ENCODE results near the gene ESPNL.

Gene ESPNL

DNA sequence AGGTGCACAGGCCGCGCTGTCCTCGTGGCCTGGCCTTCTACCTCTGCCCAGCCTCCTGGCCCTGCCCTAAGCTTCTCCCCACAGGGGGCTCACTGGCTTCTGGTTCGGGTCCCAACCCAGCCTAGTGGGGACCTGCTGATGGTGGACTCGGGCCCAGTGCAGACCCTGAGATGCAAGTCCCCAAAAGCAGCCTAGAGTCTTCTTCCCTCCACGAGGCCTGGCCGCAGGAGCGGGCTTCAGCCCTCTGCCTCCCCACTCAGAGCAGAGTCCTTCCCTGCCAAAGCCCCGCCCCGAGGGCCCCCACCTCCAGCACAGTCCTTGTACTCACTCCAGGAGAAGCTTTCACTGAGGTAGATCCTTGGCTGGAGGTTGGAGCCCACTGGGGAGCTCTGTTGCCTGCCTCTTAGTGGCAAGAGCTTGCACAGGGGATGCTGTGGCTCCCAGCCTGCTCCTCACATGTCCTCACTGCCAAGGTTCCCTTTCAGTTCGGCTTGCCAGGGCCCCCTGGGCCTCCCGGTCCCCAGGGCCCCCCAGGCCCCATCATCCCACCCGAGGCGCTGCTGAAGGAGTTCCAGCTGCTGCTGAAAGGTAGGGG lies 62.2 kb downstream of the ESPNL start:
- H3K9me3 ChIP-seq (ENCODE audit: control insufficient read depth, insufficient read depth, low read length): no peaks in the 10 kb centered on the region
- H3K4me1 ChIP-seq (ENCODE audit: insufficient read depth, low read length): peaks cover 2% of the 10 kb centered on the region; the same call in 1 of the 2 replicates
- H3K36me3 ChIP-seq (ENCODE audit: insufficient read depth, low read length): no peaks in the 10 kb centered on the region
- no peak overlapping the region for H3K9ac ChIP-seq (ENCODE audit: low read depth, low read length)

DNA sequence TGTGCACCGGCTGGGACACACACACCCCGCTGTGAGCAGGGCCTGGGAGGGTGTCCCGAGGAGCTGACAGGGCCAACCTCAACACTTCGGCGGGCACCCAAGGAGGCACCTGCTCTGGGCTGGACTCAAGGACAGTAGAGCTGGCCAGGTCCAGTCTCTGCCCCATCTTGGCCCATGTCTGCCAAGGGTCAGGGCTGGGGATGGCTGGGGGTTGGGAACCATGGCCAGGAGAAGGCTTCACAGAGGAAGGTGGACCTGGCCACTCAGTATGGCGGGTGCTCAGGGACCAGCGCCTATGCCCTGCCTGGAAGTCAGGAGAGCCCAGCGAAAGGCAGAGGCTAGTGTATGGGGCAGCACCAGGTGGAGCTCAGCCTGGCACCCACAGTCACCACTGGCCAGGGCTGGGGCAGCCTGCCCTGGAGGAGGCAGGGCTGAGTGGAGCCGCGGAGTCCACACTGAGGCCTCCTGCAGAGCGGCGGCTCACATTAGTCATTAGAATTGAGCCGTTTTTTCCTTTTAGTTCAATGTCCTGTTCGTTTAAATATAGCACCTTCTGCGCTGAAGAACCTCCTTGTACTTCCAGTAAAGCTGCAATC lies 62.8 kb downstream of the ESPNL start:
- Histone ChIP-seq H3K9me3 (ENCODE audit: control insufficient read depth, insufficient read depth, low read length) (no peaks in the 10 kb centered on the region), H3K4me1 (ENCODE audit: insufficient read depth, low read length) (no peaks in the 10 kb centered on the region; the same call in 1 of the 2 replicates), H3K36me3 (ENCODE audit: insufficient read depth, low read length) (no peaks in the 10 kb centered on the region), H3K9ac (ENCODE audit: low read depth, low read length) (peak overlapping the region; percentile 53; the same call in 1 of the 2 replicates)

DNA sequence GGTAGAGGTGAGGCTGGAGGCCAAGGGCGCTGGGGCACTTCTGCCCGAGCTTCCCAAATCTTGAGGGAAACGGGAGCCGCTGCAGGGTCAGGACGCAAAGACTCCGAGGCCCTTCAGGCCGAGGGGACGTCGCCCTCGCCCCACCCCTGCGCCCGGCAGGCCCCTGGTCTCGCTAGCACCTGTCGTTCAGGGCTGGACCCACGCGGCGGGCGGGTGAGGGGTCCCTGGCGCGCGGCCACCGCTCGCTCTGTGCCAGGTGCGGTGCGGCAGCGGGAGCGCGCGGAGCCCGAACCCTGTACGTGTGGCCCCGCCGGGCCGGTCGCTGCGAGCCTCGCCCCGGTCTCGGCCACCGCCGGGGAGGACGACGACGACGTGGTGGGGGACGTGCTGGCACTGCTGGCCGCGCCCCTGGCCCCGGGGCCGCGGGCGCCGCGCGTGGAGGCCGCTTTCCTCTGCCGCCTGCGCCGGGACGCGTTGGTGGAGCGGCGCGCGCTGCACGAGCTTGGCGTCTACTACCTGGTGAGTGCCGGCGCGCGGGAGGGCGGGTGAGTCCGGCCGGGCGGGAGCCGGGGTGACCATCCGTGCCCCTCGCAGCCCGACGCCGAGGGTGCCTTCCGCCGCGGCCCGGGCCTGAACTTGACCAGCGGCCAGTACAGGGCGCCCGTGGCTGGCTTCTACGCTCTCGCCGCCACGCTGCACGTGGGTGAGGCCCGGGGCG lies 63.5 kb downstream of the ESPNL start:
- H3K36me3 ChIP-seq (ENCODE audit: insufficient read depth, low read length): no peaks in the 10 kb centered on the region
- H3K4me1 ChIP-seq (ENCODE audit: insufficient read depth, low read length): no peaks in the 10 kb centered on the region; the same call in 1 of the 2 replicates
- peak overlapping the region; percentile 53 for H3K9ac ChIP-seq (ENCODE audit: low read depth, low read length)
- H3K9me3 ChIP-seq (ENCODE audit: control insufficient read depth, insufficient read depth, low read length): no peaks in the 10 kb centered on the region

DNA sequence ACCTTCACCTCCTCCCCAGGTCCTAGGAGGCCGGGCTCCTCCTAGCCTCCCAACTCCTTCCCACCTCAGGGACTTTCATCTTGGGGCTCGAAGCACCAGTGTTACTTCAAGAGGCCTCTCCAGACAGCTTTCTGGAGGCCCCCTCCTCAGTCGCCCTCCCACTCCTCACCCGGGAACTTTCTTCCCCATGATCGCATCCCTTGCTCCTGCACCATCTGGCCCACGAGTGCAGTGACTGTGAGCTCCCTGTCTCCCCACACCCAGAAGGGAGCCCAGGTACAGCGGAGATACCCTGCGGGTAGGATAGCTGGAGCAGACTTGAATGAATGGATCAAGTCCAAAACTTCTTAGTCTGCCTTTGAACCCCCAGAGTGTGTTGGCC lies 64.8 kb downstream of the ESPNL start:
- no peaks in the 10 kb centered on the region; the same call in 1 of the 2 replicates for H3K4me1 ChIP-seq (ENCODE audit: insufficient read depth, low read length)
- no peaks in the 10 kb centered on the region for H3K9me3 ChIP-seq (ENCODE audit: control insufficient read depth, insufficient read depth, low read length)
- peaks cover 4% of the 10 kb centered on the region; the same call in 1 of the 2 replicates for H3K36me3 ChIP-seq (ENCODE audit: insufficient read depth, low read length)
- H3K9ac ChIP-seq (ENCODE audit: low read depth, low read length): no peak overlapping the region

DNA sequence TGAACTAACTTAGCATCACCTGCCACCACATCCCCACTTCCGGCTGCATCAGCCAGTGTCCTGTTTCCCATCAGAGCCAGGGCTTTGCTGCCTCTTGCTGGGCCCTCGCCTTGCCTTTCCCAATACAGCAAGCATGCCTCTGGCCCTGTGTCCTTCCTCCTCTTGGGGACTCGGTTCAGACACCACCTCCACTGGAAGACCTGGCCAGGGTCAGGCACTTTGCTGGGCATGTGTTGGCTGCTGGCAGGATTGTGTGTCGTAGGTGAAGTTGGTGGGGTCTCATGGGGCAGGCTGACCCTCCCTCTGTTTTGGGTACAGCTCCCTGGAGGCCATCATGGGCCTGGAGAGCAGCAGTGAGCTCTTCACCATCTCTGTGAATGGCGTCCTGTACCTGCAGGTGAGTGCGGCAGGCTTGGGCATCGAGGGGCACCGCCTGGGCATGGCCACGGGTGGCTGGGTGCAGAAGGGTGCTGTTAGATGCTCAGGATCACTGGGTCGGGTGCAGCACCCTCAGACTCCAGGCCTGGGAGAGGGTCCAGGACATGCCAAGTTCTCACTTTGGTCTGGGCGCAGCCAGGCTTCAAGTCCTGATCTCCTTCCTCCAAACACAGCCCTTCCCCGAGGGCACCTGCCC lies 65.3 kb downstream of the ESPNL start:
- Histone ChIP-seq H3K9me3 (ENCODE audit: control insufficient read depth, insufficient read depth, low read length) (no peaks in the 10 kb centered on the region), H3K4me1 (ENCODE audit: insufficient read depth, low read length) (no peaks in the 10 kb centered on the region; the same call in 1 of the 2 replicates), H3K36me3 (ENCODE audit: insufficient read depth, low read length) (peaks cover 4% of the 10 kb centered on the region; the same call in 1 of the 2 replicates), H3K9ac (ENCODE audit: low read depth, low read length) (no peak overlapping the region)

DNA sequence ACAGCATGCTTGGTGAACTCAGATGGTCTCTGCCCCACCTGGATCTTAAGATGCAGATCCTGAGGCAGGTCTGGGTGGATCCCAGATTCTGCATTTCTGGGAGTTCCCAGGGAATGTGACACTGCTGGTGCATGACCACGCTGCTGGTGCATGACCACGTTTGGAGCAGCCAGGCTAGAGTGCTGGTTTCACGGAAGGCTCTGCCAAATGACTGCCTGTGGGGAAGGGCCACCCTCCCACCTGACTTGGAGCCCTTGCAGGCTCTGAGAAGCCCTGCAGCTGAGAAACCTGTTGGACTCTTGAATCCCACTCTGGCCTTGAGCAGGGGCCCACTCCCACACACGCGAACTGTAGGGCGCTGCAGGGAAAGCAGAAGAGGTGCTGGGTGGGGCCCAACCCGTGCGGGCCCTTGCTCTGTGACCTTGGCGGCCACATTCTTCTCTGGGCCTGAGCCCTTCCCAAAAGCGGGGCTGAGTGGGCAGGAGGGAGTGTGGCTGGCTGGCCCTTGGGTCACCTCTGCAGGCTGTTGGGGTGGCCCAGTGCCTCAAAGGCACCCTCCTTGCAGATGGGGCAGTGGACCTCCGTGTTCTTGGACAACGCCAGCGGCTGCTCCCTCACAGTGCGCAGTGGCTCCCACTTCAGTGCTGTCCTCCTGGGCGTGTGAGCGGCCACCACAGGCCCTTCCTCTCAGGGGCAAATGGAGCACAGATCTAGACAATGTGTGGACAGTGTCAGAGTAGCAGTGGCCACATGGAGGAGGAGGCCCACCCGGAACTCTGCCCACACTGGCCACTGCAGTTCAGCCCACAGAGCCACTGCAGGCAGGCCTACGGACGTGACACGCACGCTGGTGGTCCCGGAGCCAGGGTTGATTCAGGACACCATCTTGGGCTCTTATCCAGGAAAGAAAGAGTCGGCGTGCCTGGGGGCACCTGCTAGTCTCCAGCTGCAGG lies 66.5 kb downstream of the ESPNL start:
- Histone ChIP-seq H3K9me3 (ENCODE audit: control insufficient read depth, insufficient read depth, low read length) (no peaks in the 10 kb centered on the region), H3K9ac (ENCODE audit: low read depth, low read length) (no peak overlapping the region; the same call in 1 of the 2 replicates), H3K4me1 (ENCODE audit: insufficient read depth, low read length) (no peaks in the 10 kb centered on the region), H3K36me3 (ENCODE audit: insufficient read depth, low read length) (peaks cover 4% of the 10 kb centered on the region; the same call in 1 of the 2 replicates)

DNA sequence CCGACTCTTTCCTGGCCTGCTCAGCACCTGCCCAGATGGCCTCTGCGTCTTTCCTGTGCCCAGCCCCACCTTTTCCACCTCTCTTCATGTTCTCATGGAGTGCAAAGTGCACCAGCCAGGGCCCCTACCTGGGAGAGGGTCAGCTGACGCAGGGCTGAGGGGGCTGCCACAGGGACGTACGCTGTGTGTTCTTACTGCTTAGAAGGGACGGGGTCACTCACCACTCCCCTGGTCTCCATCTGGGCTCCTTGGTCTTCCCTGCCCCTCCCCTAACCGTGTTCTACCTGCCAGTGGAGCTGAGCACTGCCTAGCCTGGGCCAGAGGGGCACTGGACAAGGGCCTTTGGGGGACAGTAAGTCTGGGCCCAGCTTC lies 67.2 kb downstream of the ESPNL start:
- H3K4me1 ChIP-seq (ENCODE audit: insufficient read depth, low read length): no peaks in the 10 kb centered on the region
- H3K9me3 ChIP-seq (ENCODE audit: control insufficient read depth, insufficient read depth, low read length): no peaks in the 10 kb centered on the region
- H3K36me3 ChIP-seq (ENCODE audit: insufficient read depth, low read length): peaks cover 4% of the 10 kb centered on the region; the same call in 1 of the 2 replicates
- no peak overlapping the region for H3K9ac ChIP-seq (ENCODE audit: low read depth, low read length)

DNA sequence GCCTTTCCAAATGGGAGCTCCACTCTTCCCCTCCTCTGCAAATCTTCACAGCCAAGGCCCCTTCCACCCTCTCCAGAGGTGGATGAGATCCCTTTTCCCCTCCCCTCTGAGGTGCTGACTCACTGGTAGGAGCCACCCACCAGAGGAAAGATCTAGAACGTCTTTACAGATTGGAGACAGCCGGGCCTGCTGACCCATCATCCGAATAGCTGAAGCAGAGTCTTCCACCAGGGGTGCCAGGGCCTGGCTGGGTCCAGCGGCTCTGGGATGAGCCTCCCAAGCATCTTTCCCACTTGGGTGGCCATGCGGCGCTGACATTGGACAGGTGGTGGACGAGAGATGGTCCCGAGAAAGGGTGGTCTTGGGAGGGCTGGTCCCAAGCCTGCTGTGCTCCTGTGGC lies 67.6 kb downstream of the ESPNL start:
- peaks cover 4% of the 10 kb centered on the region; the same call in 1 of the 2 replicates for H3K36me3 ChIP-seq (ENCODE audit: insufficient read depth, low read length)
- H3K4me1 ChIP-seq (ENCODE audit: insufficient read depth, low read length): no peaks in the 10 kb centered on the region
- H3K9ac ChIP-seq (ENCODE audit: low read depth, low read length): no peak overlapping the region
- H3K9me3 ChIP-seq (ENCODE audit: control insufficient read depth, insufficient read depth, low read length): no peaks in the 10 kb centered on the region

DNA sequence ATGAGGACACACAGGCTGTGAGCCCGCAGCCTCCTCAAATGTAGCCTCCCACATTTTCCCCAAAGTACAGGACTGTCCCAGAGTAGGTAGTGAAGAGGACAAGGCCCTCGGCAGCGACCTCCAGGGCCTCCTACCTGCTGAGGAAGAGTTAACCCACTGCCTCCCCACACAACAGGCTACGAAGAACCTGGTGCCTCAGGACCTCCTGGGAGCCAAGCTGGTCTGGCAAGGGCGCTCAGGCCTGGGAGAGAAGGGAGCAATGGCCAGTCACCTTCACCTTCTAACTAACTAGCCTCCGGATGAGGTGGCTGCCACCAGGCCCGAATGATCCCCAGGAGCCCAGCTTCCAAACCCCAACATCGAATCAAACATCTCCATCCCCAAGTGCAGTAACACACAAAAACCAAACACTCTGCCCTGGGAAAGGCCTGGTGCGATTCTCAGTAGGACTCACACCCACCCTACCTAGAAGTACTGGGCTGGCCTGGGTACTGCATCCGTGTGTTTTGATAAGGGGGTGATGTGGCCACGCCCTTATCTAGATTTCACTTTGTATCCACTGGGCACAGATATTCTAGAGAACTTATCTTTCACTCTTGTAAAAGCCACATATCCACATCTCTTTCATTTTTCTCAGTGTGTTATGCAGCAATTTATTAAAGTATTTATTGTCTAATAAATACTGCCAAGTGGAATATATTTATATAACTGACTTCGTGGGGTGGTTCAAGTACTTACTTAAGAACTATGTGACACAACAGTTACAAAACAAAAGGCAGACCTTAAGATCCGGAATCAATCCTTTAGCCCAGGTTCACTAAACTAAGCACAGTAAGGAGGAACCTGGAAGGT lies 68.3 kb downstream of the ESPNL start:
- H3K9ac ChIP-seq (ENCODE audit: low read depth, low read length): no peak overlapping the region

DNA sequence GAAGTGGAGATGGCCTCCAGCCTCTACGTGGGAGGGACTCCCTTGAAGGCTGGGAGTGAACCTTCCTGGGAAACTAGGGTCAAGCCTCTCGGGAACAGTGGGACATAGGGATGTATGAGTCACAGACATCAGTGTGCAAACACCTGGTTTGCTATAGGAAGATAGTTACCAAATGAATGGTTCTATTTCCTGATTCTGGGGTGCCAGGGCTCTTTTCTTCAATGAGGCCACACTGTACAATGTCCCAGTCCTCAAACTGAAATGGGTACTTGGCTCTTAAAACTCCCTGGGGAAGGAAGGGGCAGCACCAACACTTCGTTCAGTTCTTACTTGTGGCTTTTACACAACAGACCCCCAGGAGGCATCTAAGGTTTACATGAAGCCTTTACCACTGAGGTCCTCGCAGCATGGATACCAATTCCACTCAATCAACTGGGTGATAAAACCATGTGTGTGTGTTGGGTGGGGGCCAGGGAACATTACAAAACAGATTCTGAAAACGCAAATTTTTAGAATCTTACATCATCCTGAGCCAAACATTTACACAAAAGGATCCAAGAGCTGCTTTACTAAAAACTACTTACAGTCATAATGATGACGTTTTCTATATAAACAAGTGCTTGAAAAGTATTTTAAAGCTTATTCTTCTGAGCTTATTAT lies 69.0 kb downstream of the ESPNL start:
- Histone ChIP-seq H3K4me1 (ENCODE audit: insufficient read depth, low read length) (no peaks in the 10 kb centered on the region), H3K9ac (ENCODE audit: low read depth, low read length) (no peak overlapping the region), H3K36me3 (ENCODE audit: insufficient read depth, low read length) (peaks cover 4% of the 10 kb centered on the region; the same call in 1 of the 2 replicates), H3K9me3 (ENCODE audit: control insufficient read depth, insufficient read depth, low read length) (no peaks in the 10 kb centered on the region)

More for the DNA sequence above, 68.3 kb downstream of the ESPNL start:
- no peaks in the 10 kb centered on the region for H3K9me3 ChIP-seq (ENCODE audit: control insufficient read depth, insufficient read depth, low read length)
- H3K4me1 ChIP-seq (ENCODE audit: insufficient read depth, low read length): no peaks in the 10 kb centered on the region
- H3K36me3 ChIP-seq (ENCODE audit: insufficient read depth, low read length): peaks cover 4% of the 10 kb centered on the region; the same call in 1 of the 2 replicates

DNA sequence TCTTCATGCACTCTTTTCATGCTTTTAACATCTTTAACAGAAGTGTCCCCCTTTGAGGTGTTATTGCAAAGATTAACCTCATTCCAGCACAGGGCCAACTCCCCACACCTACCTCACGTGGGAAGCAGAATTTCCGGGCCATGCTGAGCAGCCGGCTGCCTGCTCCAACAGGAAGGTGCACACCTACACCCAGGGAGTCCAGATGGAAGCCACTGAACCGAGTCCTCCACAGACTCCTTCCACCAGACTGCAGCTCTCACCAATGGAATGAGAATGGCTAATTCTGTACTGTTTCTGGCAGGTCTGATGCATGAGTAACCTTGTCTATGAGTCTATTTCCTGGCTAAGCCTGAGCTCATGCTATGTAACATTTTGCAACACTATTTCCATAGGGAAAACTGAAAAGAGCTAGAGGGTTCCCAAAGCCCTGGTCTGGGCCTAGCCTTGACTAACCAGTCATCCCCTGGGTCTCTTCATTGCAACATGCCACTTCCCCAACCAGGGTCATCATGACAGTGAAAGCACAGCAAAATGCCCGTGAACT lies 69.6 kb downstream of the ESPNL start:
- no peak overlapping the region for H3K9ac ChIP-seq (ENCODE audit: low read depth, low read length)
- no peaks in the 10 kb centered on the region for H3K9me3 ChIP-seq (ENCODE audit: control insufficient read depth, insufficient read depth, low read length)
- peaks cover 4% of the 10 kb centered on the region; the same call in 1 of the 2 replicates for H3K36me3 ChIP-seq (ENCODE audit: insufficient read depth, low read length)
- H3K4me1 ChIP-seq (ENCODE audit: insufficient read depth, low read length): no peaks in the 10 kb centered on the region

DNA sequence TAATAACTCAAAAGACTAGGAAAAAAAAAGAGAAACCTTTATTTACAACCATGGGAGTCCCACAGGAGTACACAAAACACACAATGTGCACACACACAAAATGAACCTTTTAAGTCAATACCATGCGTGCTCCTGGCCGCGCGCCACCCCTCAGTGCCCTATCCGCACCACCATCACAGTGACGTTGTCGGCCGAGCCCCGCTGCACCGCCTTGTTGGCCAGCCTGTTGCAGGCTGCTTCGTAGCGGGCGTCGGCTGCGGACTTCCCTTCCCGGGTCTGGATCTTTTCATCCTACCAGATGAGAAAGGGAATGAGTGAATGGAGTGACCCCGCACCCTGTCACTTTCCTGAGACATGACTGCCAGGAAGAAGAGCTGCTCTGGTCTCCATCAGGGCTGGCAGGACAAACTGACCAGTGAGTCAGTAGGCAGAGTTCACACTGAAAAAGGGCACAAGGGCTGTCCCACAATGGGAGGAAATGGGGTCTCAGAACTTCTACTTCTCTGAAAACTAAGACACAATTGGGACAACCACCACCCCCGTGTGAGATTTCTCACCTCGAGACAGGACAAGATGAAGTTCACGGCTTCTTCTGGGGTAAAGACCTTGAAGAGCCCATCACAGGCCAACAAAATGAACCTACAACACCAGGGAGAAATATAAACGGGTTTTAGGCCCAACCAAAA lies 70.4 kb downstream of the ESPNL start:
- H3K9ac ChIP-seq (ENCODE audit: low read depth, low read length): no peak overlapping the region
- H3K9me3 ChIP-seq (ENCODE audit: control insufficient read depth, insufficient read depth, low read length): no peaks in the 10 kb centered on the region
- no peaks in the 10 kb centered on the region for H3K4me1 ChIP-seq (ENCODE audit: insufficient read depth, low read length)
- peaks cover 4% of the 10 kb centered on the region; the same call in 1 of the 2 replicates for H3K36me3 ChIP-seq (ENCODE audit: insufficient read depth, low read length)
